GM18526 (cell line): ENCODE measurements around the gene SREK1IP1.

Source experiments
- POLR2A ChIP-seq: IDR thresholded peaks from 3 replicates; pipeline ENCODE4 v1.6.1; 2011; ENCODE audit not compliant: insufficient read length; ENCODE audit errors: extremely low read depth

Gene SREK1IP1

GRCh38 chr5:64775291-64775690 is 6.8 kb upstream of the SREK1IP1 start:
- TF ChIP-seq POLR2A: no peak

DNA sequence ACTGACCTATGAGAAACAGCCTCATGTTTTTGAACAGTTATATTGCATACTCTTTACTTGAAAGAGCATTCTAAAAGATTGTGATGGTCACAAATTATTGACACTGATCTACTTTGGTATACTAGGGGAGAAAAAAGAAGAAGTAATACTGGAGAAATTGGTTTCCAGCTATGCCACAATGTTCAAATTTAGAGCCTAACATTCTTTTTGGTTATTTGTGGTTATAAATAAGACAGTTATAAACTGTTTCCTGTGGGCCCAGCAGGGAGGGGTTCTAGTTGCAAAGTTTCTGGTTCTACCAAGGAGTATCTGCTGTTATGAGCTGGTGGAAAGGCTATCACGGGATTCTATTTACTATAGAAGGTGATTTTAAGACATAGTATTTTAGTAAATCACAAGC is 5.0 kb upstream of the SREK1IP1 start:
- no peak for TF ChIP-seq POLR2A

DNA sequence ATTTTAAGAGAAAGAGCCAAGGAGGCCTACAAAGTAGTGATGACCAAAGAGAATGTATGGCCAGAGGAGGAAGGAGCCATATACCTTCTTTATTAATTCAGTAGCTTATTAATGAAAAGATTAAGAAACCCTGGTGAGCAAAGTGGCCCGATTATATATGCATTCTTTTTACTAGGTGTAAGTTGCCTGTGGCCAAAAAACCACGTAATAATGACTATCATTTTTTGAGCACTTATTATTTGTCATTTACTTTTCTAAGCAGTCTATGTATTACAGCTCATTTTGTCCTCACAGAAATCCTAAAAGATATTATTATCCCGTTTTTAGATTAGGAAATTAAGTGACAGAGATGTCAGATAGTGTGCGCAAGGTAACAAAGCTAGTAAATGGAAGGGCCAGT is 3.2 kb upstream of the SREK1IP1 start:
- TF ChIP-seq POLR2A: no peak

- TF ChIP-seq POLR2A: no peak
Measured at GRCh38 chr5:64769855-64770254, 1.4 kb upstream of the SREK1IP1 start.

- no peak for TF ChIP-seq POLR2A
Measured at GRCh38 chr5:64767959-64768357, 533 bp downstream of the SREK1IP1 start.

DNA sequence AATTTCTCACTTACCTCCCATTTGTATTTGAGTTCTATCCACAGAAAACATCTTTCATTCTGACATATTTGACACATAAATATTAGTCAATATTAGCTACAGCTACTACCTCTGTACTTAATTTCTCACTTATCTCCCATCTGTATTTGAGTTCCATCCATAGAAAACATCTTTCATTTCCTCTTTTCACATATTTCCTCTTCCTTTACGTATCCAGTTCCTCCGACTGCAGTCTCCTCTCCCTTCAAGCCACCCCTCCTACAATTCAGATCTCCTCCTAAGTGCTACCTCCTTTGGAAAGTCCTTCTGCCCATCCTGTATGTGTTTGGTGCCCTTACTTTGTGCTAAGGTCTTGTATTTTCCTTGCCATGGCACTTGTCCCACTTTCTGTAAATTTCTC is 1.6 kb downstream of the SREK1IP1 start:
- TF ChIP-seq POLR2A: no peak

GRCh38 chr5:64765804-64766504 is 2.5 kb downstream of the SREK1IP1 start:
- no peak for TF ChIP-seq POLR2A

GRCh38 chr5:64763948-64764503 is 4.5 kb downstream of the SREK1IP1 start:
- TF ChIP-seq POLR2A: no peak

DNA sequence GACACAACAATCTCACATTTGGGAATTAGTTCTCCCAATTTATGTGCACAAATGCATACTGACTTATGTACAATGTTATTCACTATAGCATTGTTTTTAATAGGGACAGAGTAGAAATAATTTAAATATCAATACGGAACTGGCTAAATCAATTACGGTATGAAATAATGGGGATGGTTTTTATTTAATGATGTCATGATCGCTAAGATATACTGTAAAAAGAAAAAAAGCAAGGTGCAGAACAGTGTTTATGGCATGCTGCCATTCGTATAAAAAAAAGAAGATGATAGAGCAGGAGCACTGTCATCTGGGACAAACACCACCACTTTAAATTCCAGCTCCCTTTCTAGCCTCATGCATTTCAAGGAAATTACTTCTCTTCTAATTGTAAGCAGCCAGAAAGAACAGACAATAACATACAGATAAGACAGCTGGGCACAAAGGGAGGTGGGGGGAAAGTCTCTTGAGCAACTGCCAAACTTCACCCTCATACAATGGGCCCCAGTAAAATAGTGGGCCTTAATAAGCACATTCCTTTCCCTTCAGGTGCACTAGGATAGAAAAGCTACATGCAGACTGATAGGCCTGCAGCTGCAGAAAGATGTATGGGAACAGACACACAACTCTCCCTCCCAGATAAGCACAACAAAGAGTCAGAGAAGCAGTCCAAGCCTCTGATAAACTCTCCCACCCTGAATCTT is 8.4 kb downstream of the SREK1IP1 start:
- TF ChIP-seq POLR2A: no peak

DNA sequence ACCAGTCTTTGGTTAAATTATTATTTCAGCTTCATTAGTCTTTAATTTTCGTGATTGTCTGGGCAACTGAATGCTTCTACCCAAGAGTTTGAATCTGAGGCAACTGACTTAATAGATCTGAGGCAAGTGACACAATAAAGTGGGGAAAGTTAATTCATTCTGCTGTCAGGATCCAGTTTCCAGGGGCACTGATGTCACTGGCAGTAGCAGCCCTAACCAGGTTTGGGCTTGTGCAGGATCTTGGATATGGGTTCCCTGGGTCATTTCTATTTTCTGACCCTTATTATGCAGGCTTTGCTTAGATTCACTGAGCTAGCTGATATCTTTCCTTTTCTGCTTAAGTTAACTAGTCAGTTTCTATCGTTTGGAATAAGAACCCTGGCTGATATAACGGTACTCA is 9.6 kb downstream of the SREK1IP1 start:
- no peak for TF ChIP-seq POLR2A

GRCh38 chr5:64754066-64754465 is 14.4 kb downstream of the SREK1IP1 start:
- TF ChIP-seq POLR2A: no peak

- no peak for TF ChIP-seq POLR2A
Measured at GRCh38 chr5:64749385-64749784, 19.1 kb downstream of the SREK1IP1 start.

- no peak for TF ChIP-seq POLR2A
Measured at GRCh38 chr5:64746446-64746845, 22.0 kb downstream of the SREK1IP1 start.

GRCh38 chr5:64744914-64745313 is 23.6 kb downstream of the SREK1IP1 start:
- no peak for TF ChIP-seq POLR2A

DNA sequence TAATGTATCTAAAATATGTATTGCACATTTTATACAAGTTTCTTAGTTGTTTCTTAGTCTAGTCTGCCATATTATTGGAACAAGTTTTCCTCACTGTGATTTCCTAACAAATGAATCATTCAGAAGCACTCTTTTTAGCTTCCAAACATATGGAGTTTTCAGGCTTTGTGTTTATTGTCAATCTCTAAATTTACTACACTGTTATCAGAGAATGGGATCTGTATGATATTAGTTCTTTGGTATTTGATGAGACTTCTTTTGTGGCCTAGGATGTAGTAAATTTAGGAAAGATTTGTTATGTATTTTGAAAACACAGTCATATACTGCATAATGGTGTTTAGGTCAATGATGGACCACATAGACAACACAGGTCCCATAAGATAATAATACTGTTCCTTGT is 25.7 kb downstream of the SREK1IP1 start:
- TF ChIP-seq POLR2A: no peak

DNA sequence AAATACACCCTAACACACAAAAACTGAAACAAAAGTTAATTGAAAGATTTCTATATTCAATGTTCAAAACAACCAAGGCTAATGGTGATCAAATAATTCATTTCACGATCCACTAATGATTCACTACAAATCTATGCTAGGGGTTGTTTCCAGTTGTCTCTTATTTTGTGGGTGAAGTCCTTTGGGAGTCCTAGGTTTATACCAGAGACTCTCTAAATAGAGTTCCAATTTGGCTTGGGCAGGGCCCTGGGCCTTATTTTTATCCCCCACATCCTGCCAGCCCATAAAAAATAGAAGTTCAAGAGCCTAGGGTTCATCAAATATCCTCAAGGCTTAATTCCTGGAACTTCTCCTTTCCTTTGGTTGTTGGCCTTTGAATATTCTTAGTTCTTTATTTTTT is 26.1 kb downstream of the SREK1IP1 start:
- no peak for TF ChIP-seq POLR2A
